ENCODE data around the gene LORICRIN.

The LORICRIN gene

DNA sequence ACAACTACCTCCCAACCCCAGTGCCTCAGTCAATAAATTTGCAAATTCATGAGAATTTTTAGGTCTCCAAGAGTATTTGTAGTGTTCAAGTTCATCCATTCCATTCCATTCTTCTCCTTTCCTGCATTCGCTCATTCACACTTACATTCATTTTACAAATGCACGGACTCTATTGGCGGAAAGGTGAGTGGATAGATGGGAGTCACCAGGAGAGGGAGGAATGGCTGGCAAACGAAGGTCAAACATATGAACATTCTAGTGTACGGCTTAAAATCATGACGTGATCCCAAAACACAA lies 2.5 kb downstream of the LORICRIN start:
- no peak for TF ChIP-seq EZH2phosphoT487 (conservative IDR thresholded peaks at IDR 0.05; ENCODE audit: low read length)
- TF ChIP-seq, protein P1, sequence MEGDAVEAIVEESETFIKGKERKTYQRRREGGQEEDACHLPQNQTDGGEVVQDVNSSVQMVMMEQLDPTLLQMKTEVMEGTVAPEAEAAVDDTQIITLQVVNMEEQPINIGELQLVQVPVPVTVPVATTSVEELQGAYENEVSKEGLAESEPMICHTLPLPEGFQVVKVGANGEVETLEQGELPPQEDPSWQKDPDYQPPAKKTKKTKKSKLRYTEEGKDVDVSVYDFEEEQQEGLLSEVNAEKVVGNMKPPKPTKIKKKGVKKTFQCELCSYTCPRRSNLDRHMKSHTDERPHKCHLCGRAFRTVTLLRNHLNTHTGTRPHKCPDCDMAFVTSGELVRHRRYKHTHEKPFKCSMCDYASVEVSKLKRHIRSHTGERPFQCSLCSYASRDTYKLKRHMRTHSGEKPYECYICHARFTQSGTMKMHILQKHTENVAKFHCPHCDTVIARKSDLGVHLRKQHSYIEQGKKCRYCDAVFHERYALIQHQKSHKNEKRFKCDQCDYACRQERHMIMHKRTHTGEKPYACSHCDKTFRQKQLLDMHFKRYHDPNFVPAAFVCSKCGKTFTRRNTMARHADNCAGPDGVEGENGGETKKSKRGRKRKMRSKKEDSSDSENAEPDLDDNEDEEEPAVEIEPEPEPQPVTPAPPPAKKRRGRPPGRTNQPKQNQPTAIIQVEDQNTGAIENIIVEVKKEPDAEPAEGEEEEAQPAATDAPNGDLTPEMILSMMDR (IDR thresholded peaks at IDR 0.05; ENCODE audit: insufficient read depth, low read length, poor library complexity, severe bottlenecking), result no peak
- Histone ChIP-seq H3K9me3 (ENCODE audit: insufficient read depth, low read length) (no peaks in the 10 kb centered on the region), H3K79me2 (ENCODE audit: insufficient read depth, low read length) (no peaks in the 10 kb centered on the region), H3K27me3 (ENCODE audit: low read length) (no peaks in the 10 kb centered on the region), H3K4me3 (ENCODE audit: insufficient read depth, low read length, poor library complexity, severe bottlenecking) (no peak overlapping the region), H3K36me3 (ENCODE audit: low read length) (no peaks in the 10 kb centered on the region), H3K27ac (ENCODE audit: low read depth, low read length) (no peak overlapping the region), H3K9me2 (replicated peaks; ENCODE audit: insufficient read depth, low read length) (no peaks in the 10 kb centered on the region), H3F3A (ENCODE audit: insufficient read depth) (no peaks in the 10 kb centered on the region), H3K4me2 (ENCODE audit: low read depth, low read length, poor library complexity, severe bottlenecking) (peak overlapping the region; percentile 14), H3K9ac (ENCODE audit: low read length) (no peak overlapping the region), H4K20me1 (ENCODE audit: low read depth, low read length) (no peaks in the 10 kb centered on the region), H2AFZ (ENCODE audit: low read depth, low read length, severe bottlenecking) (no peak overlapping the region)

DNA sequence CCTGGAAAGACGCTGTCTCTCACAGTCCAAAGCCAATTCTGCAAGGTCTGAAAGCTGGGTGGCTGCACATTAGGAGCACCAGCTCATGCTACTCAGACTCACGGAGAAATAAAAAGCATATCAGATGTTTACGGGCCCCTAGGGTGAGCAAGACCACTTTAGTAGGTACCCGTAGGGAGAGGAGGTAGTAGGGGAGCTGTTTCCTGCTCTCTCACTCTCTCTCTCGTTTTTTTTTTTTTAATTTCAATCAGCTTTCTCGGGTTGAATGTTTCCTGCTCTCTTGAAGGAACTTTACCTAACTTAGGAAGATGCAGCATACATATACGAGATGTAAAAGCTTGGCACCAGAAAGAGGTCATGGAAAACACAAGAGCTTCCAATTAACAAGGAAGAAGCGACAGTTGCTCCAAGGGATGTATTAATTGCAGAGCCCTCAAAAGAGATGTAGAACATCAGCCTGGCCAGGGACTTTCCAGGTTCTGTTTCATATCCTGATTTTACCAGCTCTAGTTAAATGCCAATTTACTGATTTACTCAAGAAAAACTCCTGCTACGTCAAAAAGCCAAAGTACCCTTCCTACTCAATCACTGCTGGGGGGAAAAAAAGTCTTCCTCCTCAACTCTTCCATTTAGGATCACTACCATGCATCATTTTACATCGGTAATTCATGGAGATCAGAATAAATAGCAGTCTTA lies 3.1 kb downstream of the LORICRIN start:
- no peaks in the 10 kb centered on the region for H3K36me3 ChIP-seq (ENCODE audit: low read length)

DNA sequence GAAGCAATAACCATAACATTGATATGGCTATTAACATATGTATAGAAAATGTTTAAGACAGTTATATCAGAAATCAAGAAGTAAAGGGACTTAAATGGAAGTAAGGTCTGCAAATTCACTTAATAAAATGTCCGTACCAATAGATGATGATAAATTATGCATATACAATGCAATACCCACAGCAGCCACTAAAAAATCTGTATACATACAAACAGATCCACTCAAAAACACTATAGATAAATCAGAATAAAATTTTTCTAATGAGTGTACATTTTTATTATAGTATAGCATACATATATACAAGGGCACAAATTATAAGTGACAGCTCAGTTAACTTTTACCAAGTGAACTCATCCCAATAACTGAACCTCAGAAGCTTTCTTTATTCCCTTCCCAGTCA lies 6.0 kb downstream of the LORICRIN start:
- Histone ChIP-seq H4K20me1 (ENCODE audit: low read depth, low read length) (no peaks in the 10 kb centered on the region), H2AFZ (ENCODE audit: low read depth, low read length, severe bottlenecking) (no peak overlapping the region), H3K27ac (ENCODE audit: low read depth, low read length) (no peak overlapping the region), H3K36me3 (ENCODE audit: low read length) (no peaks in the 10 kb centered on the region), H3F3A (ENCODE audit: insufficient read depth) (no peaks in the 10 kb centered on the region), H3K4me3 (ENCODE audit: insufficient read depth, low read length, poor library complexity, severe bottlenecking) (no peak overlapping the region), H3K9me2 (replicated peaks; ENCODE audit: insufficient read depth, low read length) (no peaks in the 10 kb centered on the region), H3K4me2 (ENCODE audit: low read depth, low read length, poor library complexity, severe bottlenecking) (no peak overlapping the region), H3K27me3 (ENCODE audit: low read length) (no peaks in the 10 kb centered on the region), H3K9me3 (ENCODE audit: insufficient read depth, low read length) (no peaks in the 10 kb centered on the region), H3K9ac (ENCODE audit: low read length) (no peak overlapping the region), H3K79me2 (ENCODE audit: insufficient read depth, low read length) (no peaks in the 10 kb centered on the region)
- TF ChIP-seq, protein P1 (IDR thresholded peaks at IDR 0.05; ENCODE audit: insufficient read depth, low read length, poor library complexity, severe bottlenecking), result no peak
- TF ChIP-seq EZH2phosphoT487 (conservative IDR thresholded peaks at IDR 0.05; ENCODE audit: low read length), result no peak

More for the DNA sequence above, 3.1 kb downstream of the LORICRIN start:
- Histone ChIP-seq H3K9ac (ENCODE audit: low read length) (no peak overlapping the region), H3K27me3 (ENCODE audit: low read length) (no peaks in the 10 kb centered on the region), H3K27ac (ENCODE audit: low read depth, low read length) (no peak overlapping the region), H2AFZ (ENCODE audit: low read depth, low read length, severe bottlenecking) (no peak overlapping the region), H3K4me3 (ENCODE audit: insufficient read depth, low read length, poor library complexity, severe bottlenecking) (no peak overlapping the region), H3K4me2 (ENCODE audit: low read depth, low read length, poor library complexity, severe bottlenecking) (no peak overlapping the region), H4K20me1 (ENCODE audit: low read depth, low read length) (no peaks in the 10 kb centered on the region), H3K9me3 (ENCODE audit: insufficient read depth, low read length) (no peaks in the 10 kb centered on the region), H3K79me2 (ENCODE audit: insufficient read depth, low read length) (no peaks in the 10 kb centered on the region), H3K9me2 (replicated peaks; ENCODE audit: insufficient read depth, low read length) (no peaks in the 10 kb centered on the region), H3F3A (ENCODE audit: insufficient read depth) (no peaks in the 10 kb centered on the region)
- TF ChIP-seq, protein P1 (IDR thresholded peaks at IDR 0.05; ENCODE audit: insufficient read depth, low read length, poor library complexity, severe bottlenecking), result no peak
- TF ChIP-seq EZH2phosphoT487 (conservative IDR thresholded peaks at IDR 0.05; ENCODE audit: low read length), result no peak

Measured in SU-DHL-6 (cell line).